ENCODE data around the gene FETUB.

DNA sequence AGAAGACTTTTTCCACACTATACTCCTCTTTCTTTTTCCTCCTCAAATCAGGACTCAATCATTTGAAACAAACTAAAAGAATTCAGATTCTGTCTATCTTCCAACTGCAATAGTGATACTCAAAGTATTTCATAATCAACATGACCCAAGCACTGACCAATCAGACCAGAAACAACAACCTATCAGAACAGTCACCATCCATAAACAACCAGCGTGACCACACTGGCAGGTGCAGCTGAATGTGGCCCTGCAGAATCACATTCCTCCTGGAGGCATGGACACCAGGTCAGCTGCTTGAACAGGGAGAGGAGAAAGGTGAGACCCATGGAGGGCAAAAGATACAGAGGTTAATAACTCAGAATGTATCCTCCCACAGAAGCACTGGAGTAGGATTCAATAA, 39.0 kb downstream of the FETUB start:
- TF ChIP-seq, protein P1, sequence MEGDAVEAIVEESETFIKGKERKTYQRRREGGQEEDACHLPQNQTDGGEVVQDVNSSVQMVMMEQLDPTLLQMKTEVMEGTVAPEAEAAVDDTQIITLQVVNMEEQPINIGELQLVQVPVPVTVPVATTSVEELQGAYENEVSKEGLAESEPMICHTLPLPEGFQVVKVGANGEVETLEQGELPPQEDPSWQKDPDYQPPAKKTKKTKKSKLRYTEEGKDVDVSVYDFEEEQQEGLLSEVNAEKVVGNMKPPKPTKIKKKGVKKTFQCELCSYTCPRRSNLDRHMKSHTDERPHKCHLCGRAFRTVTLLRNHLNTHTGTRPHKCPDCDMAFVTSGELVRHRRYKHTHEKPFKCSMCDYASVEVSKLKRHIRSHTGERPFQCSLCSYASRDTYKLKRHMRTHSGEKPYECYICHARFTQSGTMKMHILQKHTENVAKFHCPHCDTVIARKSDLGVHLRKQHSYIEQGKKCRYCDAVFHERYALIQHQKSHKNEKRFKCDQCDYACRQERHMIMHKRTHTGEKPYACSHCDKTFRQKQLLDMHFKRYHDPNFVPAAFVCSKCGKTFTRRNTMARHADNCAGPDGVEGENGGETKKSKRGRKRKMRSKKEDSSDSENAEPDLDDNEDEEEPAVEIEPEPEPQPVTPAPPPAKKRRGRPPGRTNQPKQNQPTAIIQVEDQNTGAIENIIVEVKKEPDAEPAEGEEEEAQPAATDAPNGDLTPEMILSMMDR (IDR thresholded peaks at IDR 0.05; ENCODE audit: insufficient read depth, low read length): no peak
- TF ChIP-seq SPI1 (IDR thresholded peaks at IDR 0.05; ENCODE audit: borderline replicate concordance, low read depth) (no peak), POLR2AphosphoS5 (IDR thresholded peaks at IDR 0.05; ENCODE audit: low read depth) (no peak)
- TF ChIP-seq, protein P2, sequence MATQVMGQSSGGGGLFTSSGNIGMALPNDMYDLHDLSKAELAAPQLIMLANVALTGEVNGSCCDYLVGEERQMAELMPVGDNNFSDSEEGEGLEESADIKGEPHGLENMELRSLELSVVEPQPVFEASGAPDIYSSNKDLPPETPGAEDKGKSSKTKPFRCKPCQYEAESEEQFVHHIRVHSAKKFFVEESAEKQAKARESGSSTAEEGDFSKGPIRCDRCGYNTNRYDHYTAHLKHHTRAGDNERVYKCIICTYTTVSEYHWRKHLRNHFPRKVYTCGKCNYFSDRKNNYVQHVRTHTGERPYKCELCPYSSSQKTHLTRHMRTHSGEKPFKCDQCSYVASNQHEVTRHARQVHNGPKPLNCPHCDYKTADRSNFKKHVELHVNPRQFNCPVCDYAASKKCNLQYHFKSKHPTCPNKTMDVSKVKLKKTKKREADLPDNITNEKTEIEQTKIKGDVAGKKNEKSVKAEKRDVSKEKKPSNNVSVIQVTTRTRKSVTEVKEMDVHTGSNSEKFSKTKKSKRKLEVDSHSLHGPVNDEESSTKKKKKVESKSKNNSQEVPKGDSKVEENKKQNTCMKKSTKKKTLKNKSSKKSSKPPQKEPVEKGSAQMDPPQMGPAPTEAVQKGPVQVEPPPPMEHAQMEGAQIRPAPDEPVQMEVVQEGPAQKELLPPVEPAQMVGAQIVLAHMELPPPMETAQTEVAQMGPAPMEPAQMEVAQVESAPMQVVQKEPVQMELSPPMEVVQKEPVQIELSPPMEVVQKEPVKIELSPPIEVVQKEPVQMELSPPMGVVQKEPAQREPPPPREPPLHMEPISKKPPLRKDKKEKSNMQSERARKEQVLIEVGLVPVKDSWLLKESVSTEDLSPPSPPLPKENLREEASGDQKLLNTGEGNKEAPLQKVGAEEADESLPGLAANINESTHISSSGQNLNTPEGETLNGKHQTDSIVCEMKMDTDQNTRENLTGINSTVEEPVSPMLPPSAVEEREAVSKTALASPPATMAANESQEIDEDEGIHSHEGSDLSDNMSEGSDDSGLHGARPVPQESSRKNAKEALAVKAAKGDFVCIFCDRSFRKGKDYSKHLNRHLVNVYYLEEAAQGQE (IDR thresholded peaks at IDR 0.05; ENCODE audit: insufficient replicate concordance, low read depth): no peak
